SK-N-SH (cell line): ENCODE data around the gene ZNF335.

Experiments
- FOXM1 ChIP-seq: IDR thresholded peaks from 2 replicates; pipeline ENCODE4 v1.4.0; 2012; ENCODE audit warnings: low read depth, mild to moderate bottlenecking
- GABPA ChIP-seq: IDR thresholded peaks from 2 replicates; pipeline ENCODE4 v1.4.0; 2012; ENCODE audit warnings: low read depth, mild to moderate bottlenecking
- NRF1 ChIP-seq: IDR thresholded peaks from 2 replicates; pipeline ENCODE4 v1.6.1; 2012; ENCODE audit warnings: low read depth, mild to moderate bottlenecking, low read length
- POLR2AphosphoS5 ChIP-seq: IDR thresholded peaks from 2 replicates; pipeline ENCODE4 v1.6.1; 2012; ENCODE audit warnings: low read depth, low read length
- RAD21 ChIP-seq: IDR thresholded peaks from 2 replicates; pipeline ENCODE4 v1.6.1; 2012; ENCODE audit warnings: mild to moderate bottlenecking, low read length
- YY1 ChIP-seq: IDR thresholded peaks from 2 replicates; pipeline ENCODE4 v1.4.0; 2012; ENCODE audit warnings: low read depth, mild to moderate bottlenecking
- TF ChIP-seq, protein P1 (sequence below): fragments of 200-600 bp; sonication (generic); IDR thresholded peaks from 2 replicates; pipeline ENCODE4 v1.6.1; 2017; ENCODE audit warnings: antibody characterized with exemption, mild to moderate bottlenecking, moderate library complexity
- TF ChIP-seq, protein P2 (sequence below): IDR thresholded peaks from 2 replicates; pipeline ENCODE4 v1.6.1; 2012; ENCODE audit warnings: mild to moderate bottlenecking, low read depth, low read length, moderate library complexity

DNA sequence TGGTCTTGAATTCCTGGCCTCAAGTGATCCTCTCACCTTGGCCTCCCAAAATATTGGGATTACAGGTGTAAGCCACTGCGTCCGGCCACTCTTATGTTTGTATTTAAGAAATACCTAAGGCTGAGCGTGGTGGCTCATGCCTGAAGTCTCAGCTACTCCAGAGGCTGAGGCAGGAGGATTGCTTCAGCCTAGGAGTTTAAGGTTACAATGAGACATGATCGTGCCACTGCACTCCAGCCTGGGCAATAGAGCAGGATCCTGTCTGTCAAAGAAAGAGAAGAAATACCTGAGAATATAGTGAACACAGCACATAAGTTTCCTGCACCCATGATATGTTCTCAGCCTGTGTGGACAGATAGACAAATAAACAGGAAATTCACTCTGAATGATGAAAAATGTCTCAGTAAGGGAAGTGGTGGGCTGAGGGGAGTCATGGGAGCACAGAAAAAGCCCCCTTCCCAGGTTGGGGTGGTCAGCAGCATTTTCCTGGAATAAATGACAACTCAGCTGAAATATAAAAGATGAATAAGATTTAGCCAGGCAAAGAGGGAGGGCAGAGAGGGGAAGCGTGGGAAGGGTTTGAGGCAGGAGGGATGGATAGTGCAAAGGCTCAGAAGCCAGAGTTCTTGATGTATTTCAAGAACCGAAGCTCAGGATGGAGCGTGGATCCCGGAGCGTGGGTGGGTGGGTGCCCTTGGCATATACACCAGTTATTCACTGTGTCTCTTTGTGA lies 22.9 kb upstream of the ZNF335 start:
- TF ChIP-seq, protein P1, sequence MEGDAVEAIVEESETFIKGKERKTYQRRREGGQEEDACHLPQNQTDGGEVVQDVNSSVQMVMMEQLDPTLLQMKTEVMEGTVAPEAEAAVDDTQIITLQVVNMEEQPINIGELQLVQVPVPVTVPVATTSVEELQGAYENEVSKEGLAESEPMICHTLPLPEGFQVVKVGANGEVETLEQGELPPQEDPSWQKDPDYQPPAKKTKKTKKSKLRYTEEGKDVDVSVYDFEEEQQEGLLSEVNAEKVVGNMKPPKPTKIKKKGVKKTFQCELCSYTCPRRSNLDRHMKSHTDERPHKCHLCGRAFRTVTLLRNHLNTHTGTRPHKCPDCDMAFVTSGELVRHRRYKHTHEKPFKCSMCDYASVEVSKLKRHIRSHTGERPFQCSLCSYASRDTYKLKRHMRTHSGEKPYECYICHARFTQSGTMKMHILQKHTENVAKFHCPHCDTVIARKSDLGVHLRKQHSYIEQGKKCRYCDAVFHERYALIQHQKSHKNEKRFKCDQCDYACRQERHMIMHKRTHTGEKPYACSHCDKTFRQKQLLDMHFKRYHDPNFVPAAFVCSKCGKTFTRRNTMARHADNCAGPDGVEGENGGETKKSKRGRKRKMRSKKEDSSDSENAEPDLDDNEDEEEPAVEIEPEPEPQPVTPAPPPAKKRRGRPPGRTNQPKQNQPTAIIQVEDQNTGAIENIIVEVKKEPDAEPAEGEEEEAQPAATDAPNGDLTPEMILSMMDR: no peak
- no peak for TF ChIP-seq POLR2AphosphoS5
- TF ChIP-seq FOXM1: no peak
- no peak for TF ChIP-seq RAD21
- TF ChIP-seq GABPA: no peak
- TF ChIP-seq NRF1: no peak
- TF ChIP-seq, protein P2, sequence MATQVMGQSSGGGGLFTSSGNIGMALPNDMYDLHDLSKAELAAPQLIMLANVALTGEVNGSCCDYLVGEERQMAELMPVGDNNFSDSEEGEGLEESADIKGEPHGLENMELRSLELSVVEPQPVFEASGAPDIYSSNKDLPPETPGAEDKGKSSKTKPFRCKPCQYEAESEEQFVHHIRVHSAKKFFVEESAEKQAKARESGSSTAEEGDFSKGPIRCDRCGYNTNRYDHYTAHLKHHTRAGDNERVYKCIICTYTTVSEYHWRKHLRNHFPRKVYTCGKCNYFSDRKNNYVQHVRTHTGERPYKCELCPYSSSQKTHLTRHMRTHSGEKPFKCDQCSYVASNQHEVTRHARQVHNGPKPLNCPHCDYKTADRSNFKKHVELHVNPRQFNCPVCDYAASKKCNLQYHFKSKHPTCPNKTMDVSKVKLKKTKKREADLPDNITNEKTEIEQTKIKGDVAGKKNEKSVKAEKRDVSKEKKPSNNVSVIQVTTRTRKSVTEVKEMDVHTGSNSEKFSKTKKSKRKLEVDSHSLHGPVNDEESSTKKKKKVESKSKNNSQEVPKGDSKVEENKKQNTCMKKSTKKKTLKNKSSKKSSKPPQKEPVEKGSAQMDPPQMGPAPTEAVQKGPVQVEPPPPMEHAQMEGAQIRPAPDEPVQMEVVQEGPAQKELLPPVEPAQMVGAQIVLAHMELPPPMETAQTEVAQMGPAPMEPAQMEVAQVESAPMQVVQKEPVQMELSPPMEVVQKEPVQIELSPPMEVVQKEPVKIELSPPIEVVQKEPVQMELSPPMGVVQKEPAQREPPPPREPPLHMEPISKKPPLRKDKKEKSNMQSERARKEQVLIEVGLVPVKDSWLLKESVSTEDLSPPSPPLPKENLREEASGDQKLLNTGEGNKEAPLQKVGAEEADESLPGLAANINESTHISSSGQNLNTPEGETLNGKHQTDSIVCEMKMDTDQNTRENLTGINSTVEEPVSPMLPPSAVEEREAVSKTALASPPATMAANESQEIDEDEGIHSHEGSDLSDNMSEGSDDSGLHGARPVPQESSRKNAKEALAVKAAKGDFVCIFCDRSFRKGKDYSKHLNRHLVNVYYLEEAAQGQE: no peak
- TF ChIP-seq YY1: no peak
